ENCODE results near the gene FER. TPM values are rescaled to one million over a fixed set of nuclear protein-coding genes. Genes with fewer than 3 reads are reported as not detected.
"Not testable (repeated sequence)": the region's sequence is repeated elsewhere in the genome, so short reads cannot be mapped to it uniquely, and the experiment has no call there.

The FER gene
- total RNA-seq, 2 donors from 2014 or later, result 10.8 to 15.7 TPM

- intact Hi-C loops (cut with DNase I), result no loop called here
- H3K4me1 ChIP-seq, result no peaks in the 10 kb centered on the region
- no peaks in the 10 kb centered on the region for H3K9me3 ChIP-seq
- H3K9ac ChIP-seq (ENCODE audit: low read depth in 2 of 2, low read length in 2 of 2), result no peak overlapping the region
- no peaks in the 10 kb centered on the region for H3K36me3 ChIP-seq
- no peak overlapping the region for H3K27ac ChIP-seq
- no peak for DNase-seq
- TF ChIP-seq CTCF (IDR thresholded peaks at IDR 0.05), result no peak
- no peak overlapping the region for H3K4me3 ChIP-seq
- no peaks in the 10 kb centered on the region for H3K27me3 ChIP-seq
Observed at GRCh38 chr5:108876451-108876850, 128.8 kb downstream of the FER start.

GRCh38 chr5:108878756-108879155 is 131.1 kb downstream of the FER start:
- TF ChIP-seq CTCF (IDR thresholded peaks at IDR 0.05), result no peak
- Histone ChIP-seq H3K4me3 (no peak overlapping the region), H3K27ac (no peak overlapping the region), H3K27me3 (no peaks in the 10 kb centered on the region), H3K36me3 (no peaks in the 10 kb centered on the region), H3K4me1 (no peaks in the 10 kb centered on the region), H3K9ac (ENCODE audit: low read depth in 2 of 2, low read length in 2 of 2) (no peak overlapping the region), H3K9me3 (no peaks in the 10 kb centered on the region)
- intact Hi-C loops (cut with DNase I), result no loop called here
- no peak for DNase-seq

GRCh38 chr5:108881133-108881532 is 133.4 kb downstream of the FER start:
- H3K36me3 ChIP-seq, result no peaks in the 10 kb centered on the region
- no peak overlapping the region for H3K4me3 ChIP-seq
- intact Hi-C loops (cut with DNase I), result no loop called here
- H3K9me3 ChIP-seq, result no peaks in the 10 kb centered on the region
- no peaks in the 10 kb centered on the region for H3K27me3 ChIP-seq
- no peak overlapping the region for H3K27ac ChIP-seq
- DNase-seq, result no peak
- no peak overlapping the region for H3K9ac ChIP-seq (ENCODE audit: low read depth in 2 of 2, low read length in 2 of 2)
- H3K4me1 ChIP-seq, result no peaks in the 10 kb centered on the region
- no peak for TF ChIP-seq CTCF (IDR thresholded peaks at IDR 0.05)

DNA sequence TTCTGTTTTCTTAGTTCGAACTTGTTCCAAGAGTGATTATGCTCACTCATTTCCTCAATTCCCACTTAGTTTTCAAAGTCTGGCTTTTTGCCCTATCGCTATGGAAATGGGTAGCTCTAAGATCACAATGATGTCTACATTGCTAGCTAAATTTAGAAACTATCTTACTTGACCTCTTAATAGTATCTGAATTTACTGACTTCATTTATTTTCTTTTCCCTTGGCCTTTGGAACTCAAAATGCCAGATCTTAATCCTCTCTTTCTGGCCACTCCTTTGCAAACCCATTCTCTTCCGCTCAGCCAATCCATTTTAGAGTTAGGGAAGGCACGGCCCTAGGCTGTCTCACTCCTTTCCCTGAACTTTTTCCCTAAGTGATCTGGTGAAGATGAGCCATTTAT is 137.0 kb downstream of the FER start:
- no peak for DNase-seq
- intact Hi-C loops (cut with DNase I), result no loop called here
- Histone ChIP-seq H3K27ac (no peak overlapping the region), H3K4me1 (no peaks in the 10 kb centered on the region), H3K9me3 (no peaks in the 10 kb centered on the region), H3K27me3 (no peaks in the 10 kb centered on the region), H3K9ac (ENCODE audit: low read depth in 2 of 2, low read length in 2 of 2) (no peak overlapping the region), H3K4me3 (no peak overlapping the region), H3K36me3 (no peaks in the 10 kb centered on the region)
- no peak for TF ChIP-seq CTCF (IDR thresholded peaks at IDR 0.05)

DNA sequence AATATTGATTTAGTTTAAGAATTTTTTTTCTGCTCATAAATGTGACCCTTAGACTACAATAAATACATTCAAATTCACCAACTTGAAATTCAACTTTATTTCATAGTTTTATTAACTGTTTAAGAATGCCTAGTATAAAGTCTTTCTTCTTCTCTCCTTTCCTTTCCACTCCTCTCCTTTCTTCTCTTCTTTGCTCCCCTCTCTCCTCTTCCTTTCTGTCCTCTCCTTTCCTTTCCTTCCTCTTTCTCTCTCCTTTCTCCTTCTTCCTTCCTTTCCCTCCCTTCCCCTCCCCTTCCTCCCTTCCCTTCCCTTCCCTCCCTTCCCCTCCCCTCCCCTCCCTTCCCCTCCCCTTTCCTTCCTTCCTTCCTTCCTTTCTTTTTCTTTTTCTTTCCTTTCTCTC is 150.6 kb downstream of the FER start:
- H3K9me3 ChIP-seq, result no peaks in the 10 kb centered on the region
- no peak for TF ChIP-seq CTCF (IDR thresholded peaks at IDR 0.05)
- H3K9ac ChIP-seq (ENCODE audit: low read depth in 2 of 2, low read length in 2 of 2), result no peak overlapping the region
- no peak overlapping the region for H3K4me3 ChIP-seq
- no peaks in the 10 kb centered on the region for H3K27me3 ChIP-seq
- H3K4me1 ChIP-seq, result no peaks in the 10 kb centered on the region
- no peak for DNase-seq
- intact Hi-C loops (cut with DNase I), result no loop called here
- H3K27ac ChIP-seq, result no peak overlapping the region
- H3K36me3 ChIP-seq, result no peaks in the 10 kb centered on the region

DNA sequence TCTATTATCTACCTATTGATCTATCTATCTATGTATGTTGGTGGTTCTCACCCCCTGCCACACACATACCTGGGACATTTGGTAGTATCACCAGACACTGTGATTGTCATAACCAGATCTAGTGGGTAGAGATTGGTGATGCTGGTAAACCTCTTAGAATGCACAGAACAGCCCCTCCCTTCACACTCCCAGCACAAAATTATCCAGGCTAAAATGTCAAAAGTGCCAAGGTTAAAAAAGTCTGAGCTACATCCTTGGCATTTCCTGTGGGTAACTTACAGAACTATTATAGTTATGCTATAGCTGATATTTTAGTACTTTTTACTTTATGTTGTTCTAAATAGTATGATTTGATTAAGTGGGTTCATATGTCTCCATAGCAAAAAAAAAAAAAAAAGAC is 151.0 kb downstream of the FER start:
- no peak overlapping the region for H3K9ac ChIP-seq (ENCODE audit: low read depth in 2 of 2, low read length in 2 of 2)
- no peak overlapping the region for H3K4me3 ChIP-seq
- H3K36me3 ChIP-seq, result no peaks in the 10 kb centered on the region
- DNase-seq, result no peak
- no peaks in the 10 kb centered on the region for H3K4me1 ChIP-seq
- H3K27ac ChIP-seq, result no peak overlapping the region
- no peaks in the 10 kb centered on the region for H3K27me3 ChIP-seq
- no peak for TF ChIP-seq CTCF (IDR thresholded peaks at IDR 0.05)
- no peaks in the 10 kb centered on the region for H3K9me3 ChIP-seq
- intact Hi-C loops (cut with DNase I), result no loop called here

DNA sequence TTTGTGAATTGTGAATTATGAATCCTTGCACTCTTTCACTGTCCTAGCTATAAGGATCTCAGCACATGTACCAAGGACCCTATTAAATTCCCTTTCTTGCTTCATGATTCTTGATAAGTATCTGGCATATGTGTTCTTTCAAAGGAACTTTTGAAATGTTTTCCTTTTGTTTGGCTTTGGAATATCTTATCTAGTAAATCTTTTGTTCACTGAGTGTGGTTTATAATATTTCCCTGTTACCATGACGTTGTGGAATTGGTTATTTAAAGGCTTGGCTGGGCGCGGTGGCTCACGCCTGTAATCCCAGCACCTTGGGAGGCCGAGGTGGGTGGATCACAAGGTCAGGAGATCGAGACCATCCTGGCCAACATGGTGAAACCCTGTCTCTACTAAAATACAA is 151.5 kb downstream of the FER start:
- H3K9ac ChIP-seq (ENCODE audit: low read depth in 2 of 2, low read length in 2 of 2); H3K4me1 ChIP-seq; H3K27me3 ChIP-seq; H3K36me3 ChIP-seq; DNase-seq; intact Hi-C loops (cut with DNase I); H3K9me3 ChIP-seq; H3K27ac ChIP-seq; H3K4me3 ChIP-seq: not testable (repeated sequence)

Data from colonic mucosa (tissue), 4 donors.